Astrocyte (in vitro differentiated cells and primary cell): ENCODE data around the gene ASTN1. TPM values are rescaled to one million over a fixed set of nuclear protein-coding genes. Genes with fewer than 3 reads are reported as not detected.

ENCODE experiments used
- DNase-seq: peaks from one replicate; pipeline ENCODE4 v3.0.0-alpha.2; 2010; ENCODE audit warnings: low read depth
- FAIRE-seq: peaks from 2 replicates; lab custom pipeline; 2011; peaks lifted over from hg19 to GRCh38; lab: Jason Lieb, UNC
- H2AFZ ChIP-seq: 2 replicates; pipeline ENCODE4 v1.6.0; 2012; ENCODE audit warnings: low read depth, low read length, inconsistent platforms
- H3K27ac ChIP-seq: 2 replicates; pipeline ENCODE4 v1.5.1; 2011; ENCODE audit warnings: low read depth, low read length, inconsistent platforms
- H3K27me3 ChIP-seq: 2 replicates; pipeline ENCODE4 v1.6.0; 2011; ENCODE audit warnings: low read length, inconsistent platforms; ENCODE audit not compliant: insufficient read depth
- H3K36me3 ChIP-seq: 2 replicates; pipeline ENCODE4 v1.5.1; 2011; ENCODE audit warnings: low read length, inconsistent platforms; ENCODE audit not compliant: insufficient read depth
- H3K4me1 ChIP-seq: 2 replicates; pipeline ENCODE4 v1.5.1; 2011; ENCODE audit warnings: low read length, inconsistent platforms; ENCODE audit not compliant: insufficient read depth
- H3K4me2 ChIP-seq: 2 replicates; pipeline ENCODE4 v1.6.0; 2012; ENCODE audit warnings: low read length, inconsistent platforms
- H3K4me3 ChIP-seq: 2 replicates; pipeline ENCODE4 v1.5.1; 2011; ENCODE audit warnings: low read depth, mild to moderate bottlenecking, low read length, inconsistent platforms; ENCODE audit not compliant: insufficient read depth
- H3K79me2 ChIP-seq: 2 replicates; pipeline ENCODE4 v1.6.0; 2012; ENCODE audit warnings: mild to moderate bottlenecking, low read length, inconsistent platforms; ENCODE audit not compliant: insufficient read depth
- H3K9ac ChIP-seq: 2 replicates; pipeline ENCODE4 v1.6.0; 2012; ENCODE audit warnings: mild to moderate bottlenecking, low read length, inconsistent platforms
- H3K9me3 ChIP-seq: 2 replicates; pipeline ENCODE4 v1.5.1; 2012; ENCODE audit warnings: low read depth, mild to moderate bottlenecking, low read length, inconsistent platforms; ENCODE audit not compliant: insufficient read depth
- H4K20me1 ChIP-seq: 2 replicates; pipeline ENCODE4 v1.6.0; 2012; ENCODE audit warnings: low read length, inconsistent platforms; ENCODE audit not compliant: insufficient read depth
- H3K27ac Mint-ChIP-seq: one replicate; pipeline ENCODE4 v1.8.0; 2021; ENCODE audit warnings: mild to moderate bottlenecking, mixed read lengths; ENCODE audit not compliant: unreplicated experiment
- H3K27me3 Mint-ChIP-seq: one replicate; pipeline ENCODE4 v1.8.0; 2021; ENCODE audit warnings: low read depth, mixed read lengths; ENCODE audit not compliant: unreplicated experiment
- H3K36me3 Mint-ChIP-seq: one replicate; pipeline ENCODE4 v1.8.0; 2021; ENCODE audit warnings: low read depth, mixed read lengths; ENCODE audit not compliant: unreplicated experiment
- H3K4me1 Mint-ChIP-seq: one replicate; pipeline ENCODE4 v1.8.0; 2021; ENCODE audit warnings: low read depth, mixed read lengths; ENCODE audit not compliant: unreplicated experiment
- H3K4me3 Mint-ChIP-seq: one replicate; pipeline ENCODE4 v1.8.0; 2021; ENCODE audit warnings: mild to moderate bottlenecking, moderate library complexity, mixed read lengths; ENCODE audit not compliant: unreplicated experiment
- H3K9me3 Mint-ChIP-seq: one replicate; pipeline ENCODE4 v1.8.0; 2021; ENCODE audit warnings: mild to moderate bottlenecking, mixed read lengths; ENCODE audit not compliant: unreplicated experiment
- EZH2 ChIP-seq: IDR thresholded peaks from 2 replicates; pipeline ENCODE4 v1.6.1; 2012; ENCODE audit warnings: mild to moderate bottlenecking, low read length, inconsistent platforms; ENCODE audit not compliant: insufficient read depth
- total RNA-seq: library from RNA; stranded (reverse); gene quantifications from 2 replicates; pipeline ENCODE4 v1.2.1, GENCODE V29; 2021
- TF ChIP-seq, protein P1 (sequence below): IDR thresholded peaks from 2 replicates; pipeline ENCODE4 v1.5.1; 2011; ENCODE audit warnings: low read depth, mild to moderate bottlenecking, inconsistent platforms, low read length, moderate library complexity; ENCODE audit not compliant: insufficient read depth

The ASTN1 gene
- total RNA-seq, 1 donor from 2014 or later = 0.50 TPM

DNA sequence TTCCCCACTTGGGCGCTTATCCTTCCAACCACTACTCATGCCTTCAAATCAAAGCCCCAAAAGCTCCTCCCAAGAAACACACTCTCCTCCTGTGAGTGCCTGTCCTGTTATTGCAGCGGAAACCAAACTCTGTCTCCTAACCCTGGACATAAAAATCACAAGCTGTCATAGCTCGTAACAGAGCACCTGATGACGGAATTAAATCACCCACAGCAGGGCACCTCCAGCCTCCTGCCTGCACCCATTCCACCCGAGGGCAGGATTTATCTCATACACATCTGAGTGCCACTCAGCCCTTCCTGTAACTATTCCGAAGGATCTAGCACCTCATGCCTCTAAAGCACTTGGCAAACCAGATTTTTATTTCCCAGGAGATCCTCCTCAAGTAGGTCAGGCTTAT is 100.9 kb downstream of the ASTN1 start:
- H3K79me2 ChIP-seq = no peaks in the 10 kb centered on the region
- H3K27ac Mint-ChIP-seq = no peak overlapping the region
- no peaks in the 10 kb centered on the region for H3K4me1 Mint-ChIP-seq
- H3K9me3 ChIP-seq = no peaks in the 10 kb centered on the region
- no peak for TF ChIP-seq EZH2
- TF ChIP-seq, protein P1, sequence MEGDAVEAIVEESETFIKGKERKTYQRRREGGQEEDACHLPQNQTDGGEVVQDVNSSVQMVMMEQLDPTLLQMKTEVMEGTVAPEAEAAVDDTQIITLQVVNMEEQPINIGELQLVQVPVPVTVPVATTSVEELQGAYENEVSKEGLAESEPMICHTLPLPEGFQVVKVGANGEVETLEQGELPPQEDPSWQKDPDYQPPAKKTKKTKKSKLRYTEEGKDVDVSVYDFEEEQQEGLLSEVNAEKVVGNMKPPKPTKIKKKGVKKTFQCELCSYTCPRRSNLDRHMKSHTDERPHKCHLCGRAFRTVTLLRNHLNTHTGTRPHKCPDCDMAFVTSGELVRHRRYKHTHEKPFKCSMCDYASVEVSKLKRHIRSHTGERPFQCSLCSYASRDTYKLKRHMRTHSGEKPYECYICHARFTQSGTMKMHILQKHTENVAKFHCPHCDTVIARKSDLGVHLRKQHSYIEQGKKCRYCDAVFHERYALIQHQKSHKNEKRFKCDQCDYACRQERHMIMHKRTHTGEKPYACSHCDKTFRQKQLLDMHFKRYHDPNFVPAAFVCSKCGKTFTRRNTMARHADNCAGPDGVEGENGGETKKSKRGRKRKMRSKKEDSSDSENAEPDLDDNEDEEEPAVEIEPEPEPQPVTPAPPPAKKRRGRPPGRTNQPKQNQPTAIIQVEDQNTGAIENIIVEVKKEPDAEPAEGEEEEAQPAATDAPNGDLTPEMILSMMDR = no peak
- no peak overlapping the region for H3K9ac ChIP-seq
- no peak overlapping the region for H3K27ac ChIP-seq
- H3K27me3 Mint-ChIP-seq = peaks cover 16% of the 10 kb centered on the region
- H3K36me3 Mint-ChIP-seq = no peaks in the 10 kb centered on the region
- peaks cover 4% of the 10 kb centered on the region for H3K9me3 Mint-ChIP-seq
- no peaks in the 10 kb centered on the region for H3K36me3 ChIP-seq
- H3K4me3 Mint-ChIP-seq = no peak overlapping the region
- H3K4me2 ChIP-seq = no peak overlapping the region
- FAIRE-seq (no peak), DNase-seq (no peak)
- no peaks in the 10 kb centered on the region for H3K4me1 ChIP-seq
- no peaks in the 10 kb centered on the region for H4K20me1 ChIP-seq
- no peaks in the 10 kb centered on the region for H3K27me3 ChIP-seq
- no peak overlapping the region for H2AFZ ChIP-seq
- no peak overlapping the region for H3K4me3 ChIP-seq

DNA sequence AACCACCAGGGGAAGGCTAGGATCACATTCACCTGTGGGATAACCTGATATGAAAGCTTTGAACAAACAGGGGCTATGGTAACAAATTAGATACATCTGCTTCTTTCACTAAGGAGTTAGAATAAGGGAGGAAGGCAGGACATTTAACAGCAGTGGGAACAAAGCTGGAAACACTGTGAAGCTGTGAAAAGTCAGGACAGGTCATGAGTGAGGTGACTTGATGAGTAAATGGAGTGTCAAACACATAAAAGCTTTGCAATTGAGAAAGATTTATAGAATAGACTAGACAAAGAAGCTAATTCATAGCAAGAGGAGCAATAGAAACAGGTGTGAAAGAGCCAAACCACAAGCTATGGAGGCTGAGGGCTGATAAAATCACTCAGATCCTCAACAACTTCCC is 110.0 kb downstream of the ASTN1 start:
- DNase-seq (no peak), FAIRE-seq (no peak)
- H3K9me3 Mint-ChIP-seq = no peaks in the 10 kb centered on the region
- H4K20me1 ChIP-seq = no peaks in the 10 kb centered on the region
- H3K4me2 ChIP-seq = no peak overlapping the region
- H3K4me1 Mint-ChIP-seq = no peaks in the 10 kb centered on the region
- H3K4me3 Mint-ChIP-seq = no peak overlapping the region
- no peaks in the 10 kb centered on the region for H3K79me2 ChIP-seq
- no peaks in the 10 kb centered on the region for H3K27me3 ChIP-seq
- H2AFZ ChIP-seq = no peak overlapping the region
- no peaks in the 10 kb centered on the region for H3K9me3 ChIP-seq
- no peaks in the 10 kb centered on the region for H3K4me1 ChIP-seq
- H3K27ac ChIP-seq = no peak overlapping the region
- H3K27me3 Mint-ChIP-seq = peaks cover 4% of the 10 kb centered on the region
- H3K27ac Mint-ChIP-seq = no peak overlapping the region
- H3K9ac ChIP-seq = no peak overlapping the region
- no peak overlapping the region for H3K4me3 ChIP-seq
- H3K36me3 Mint-ChIP-seq = no peaks in the 10 kb centered on the region
- no peak for TF ChIP-seq EZH2
- TF ChIP-seq, protein P1 = no peak
- H3K36me3 ChIP-seq = no peaks in the 10 kb centered on the region

DNA sequence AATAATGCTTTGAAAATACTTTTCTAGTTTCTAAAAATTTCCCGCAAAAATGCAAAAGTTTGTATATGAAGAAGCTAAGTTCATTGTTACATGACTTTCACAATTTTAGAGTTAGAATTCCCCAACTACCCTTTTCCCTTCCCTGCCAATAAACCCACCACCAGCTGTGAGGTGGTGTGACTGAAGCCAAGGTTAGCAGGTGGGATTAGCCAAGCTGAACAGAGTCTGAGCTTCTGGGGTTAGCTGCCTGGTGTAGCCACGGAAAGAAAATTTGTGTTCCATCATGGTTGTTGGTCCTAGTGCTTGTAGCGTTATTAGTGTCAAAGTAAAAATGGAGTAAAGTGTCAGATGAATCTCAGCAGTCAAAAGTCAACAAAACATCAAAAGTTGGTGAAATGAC is 110.9 kb downstream of the ASTN1 start:
- Histone ChIP-seq H3K4me2 (no peak overlapping the region), H3K4me3 (no peak overlapping the region), H4K20me1 (no peaks in the 10 kb centered on the region), H2AFZ (no peak overlapping the region), H3K9me3 (no peaks in the 10 kb centered on the region), H3K4me1 (no peaks in the 10 kb centered on the region), H3K27me3 (no peaks in the 10 kb centered on the region), H3K27ac (no peak overlapping the region), H3K79me2 (no peaks in the 10 kb centered on the region), H3K9ac (no peak overlapping the region), H3K36me3 (no peaks in the 10 kb centered on the region)
- TF ChIP-seq, protein P1 = no peak
- TF ChIP-seq EZH2 = no peak
- Mint-ChIP-seq H3K27me3 (peaks cover 8% of the 10 kb centered on the region), H3K4me1 (no peaks in the 10 kb centered on the region), H3K4me3 (no peak overlapping the region), H3K9me3 (no peaks in the 10 kb centered on the region), H3K36me3 (no peaks in the 10 kb centered on the region), H3K27ac (no peak overlapping the region)
- FAIRE-seq = no peak
- DNase-seq = no peak
